Endothelial cell of coronary artery (primary cell): ENCODE data around the gene GMPS. TPM values are rescaled to one million over a fixed set of nuclear protein-coding genes. Genes with fewer than 3 reads are reported as not detected.

Experiments used
- total RNA-seq: library from RNA; depleted of rRNA; stranded (reverse); fragments of >200 nt; gene quantifications from 2 replicates; pipeline ENCODE4 v1.2.3, GENCODE V29; 2014

The GMPS gene
- total RNA-seq, result 18.4 and 26.8 TPM in 2 replicates

DNA sequence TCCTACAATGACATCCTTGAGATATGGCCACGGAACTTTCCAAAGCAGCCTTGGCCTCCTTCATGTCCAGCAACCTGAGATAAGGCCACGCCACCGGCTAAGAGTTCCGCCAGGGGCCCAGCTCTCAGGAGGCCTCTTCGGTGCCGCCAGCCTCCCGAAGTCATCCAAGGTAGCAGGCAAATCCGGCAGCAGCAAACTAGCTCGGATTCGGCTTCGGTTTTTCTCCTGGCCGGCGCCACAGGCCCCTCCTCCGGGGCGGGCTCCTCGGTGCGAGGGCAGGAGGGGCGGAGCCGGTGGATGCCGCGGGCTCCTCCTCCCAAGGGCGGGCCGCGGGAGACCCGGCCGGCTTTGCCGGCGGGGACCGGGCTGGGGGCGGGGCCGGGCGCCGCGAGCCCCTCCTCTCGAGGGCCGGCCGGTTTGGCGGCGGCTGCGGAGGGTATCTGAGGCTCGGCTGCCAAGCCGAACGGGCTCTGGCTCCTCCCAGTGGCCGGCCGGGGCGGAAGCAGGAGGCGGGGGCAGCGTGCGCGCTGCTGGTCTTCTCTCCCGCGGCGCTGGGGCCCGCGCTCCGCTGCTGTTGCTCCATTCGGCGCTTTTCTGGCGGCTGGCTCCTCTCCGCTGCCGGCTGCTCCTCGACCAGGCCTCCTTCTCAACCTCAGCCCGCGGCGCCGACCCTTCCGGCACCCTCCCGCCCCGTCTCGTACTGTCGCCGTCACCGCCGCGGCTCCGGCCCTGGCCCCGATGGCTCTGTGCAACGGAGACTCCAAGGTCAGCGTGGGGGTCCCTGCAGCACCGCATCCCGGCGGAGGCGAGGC is at the start of gene GMPS:
GMPS (plus strand) TSS at position 518 of the 812 bp plus-strand sequence; CDS start at position 739, 221 bp downstream.

DNA sequence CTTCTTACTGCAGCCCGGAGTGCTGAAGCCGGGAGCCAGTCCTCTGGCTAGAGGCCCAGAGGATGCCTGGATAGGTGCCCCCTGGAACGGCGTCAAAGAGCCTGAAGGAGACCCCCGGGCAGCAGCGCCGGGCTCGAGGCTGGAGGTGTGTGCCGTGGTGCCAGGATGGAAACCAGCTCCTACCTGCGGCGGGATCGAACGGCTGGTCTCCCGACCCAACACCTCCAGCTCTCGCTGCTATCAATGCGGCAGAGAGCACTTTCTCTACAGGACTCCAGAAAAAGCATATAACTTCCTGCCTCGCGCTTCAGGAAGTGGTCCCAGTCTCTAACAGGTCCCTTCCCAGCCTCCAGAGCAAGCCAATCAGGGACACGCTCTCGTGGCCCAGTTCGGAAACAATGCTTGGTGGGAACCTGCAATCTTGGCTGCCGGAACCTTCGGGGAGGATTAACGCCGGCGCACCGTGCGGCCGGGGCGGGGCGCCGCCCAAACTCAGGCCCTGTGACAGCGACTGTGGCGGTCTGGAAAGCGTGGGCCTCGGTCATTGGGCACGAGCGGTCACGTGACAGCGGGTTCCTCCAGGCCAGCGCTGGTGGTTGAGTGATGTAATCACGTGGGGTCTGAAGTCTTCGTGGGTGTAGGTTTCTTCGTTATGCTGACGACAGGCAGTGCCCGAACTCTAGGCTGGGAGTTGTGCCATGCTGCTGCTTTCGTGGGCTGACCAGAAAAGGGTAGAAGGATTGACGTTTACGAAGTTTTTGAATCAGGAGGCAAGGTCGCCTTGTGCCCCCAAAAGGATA is 16.1 kb upstream of the GMPS start, which contains the start of gene SLC33A1:
SLC33A1 (minus strand) TSS at position 287 of the 800 bp plus-strand sequence. CDS start 430 bp downstream, outside the sequence.

Other genes starting within 250 kb of the GMPS start
- gene PLCH1, start 125.6 kb upstream of the GMPS start, total RNA-seq, result 0.09 TPM in 1 of 2 replicates, not detected in the other
- gene C3orf33, start 64.4 kb upstream of the GMPS start, total RNA-seq, result 1.2 and 1.3 TPM in 2 replicates
- 23.0 and 25.5 TPM in 2 replicates for gene SLC33A1, start 16.2 kb upstream of the GMPS start, total RNA-seq
- gene KCNAB1, start 249.9 kb downstream of the GMPS start, total RNA-seq, result 0.63 and 3.6 TPM in 2 replicates